IPS-18c (cell line): ENCODE data around the gene TUBA3E.
"Not testable (repeated sequence)": the region's sequence is repeated elsewhere in the genome, so short reads cannot be mapped to it uniquely, and the experiment has no call there.

Source experiments
- H3K4me3 ChIP-seq: 2 replicates; pipeline ENCODE4 v1.7.0; 2013; ENCODE audit warnings: low read depth, mild to moderate bottlenecking, low read length, moderate library complexity; ENCODE audit not compliant: insufficient read depth
- H3K9me3 ChIP-seq: one replicate; pipeline ENCODE4 v1.6.1; 2013; ENCODE audit warnings: mild to moderate bottlenecking, low read length, moderate library complexity; ENCODE audit not compliant: control insufficient read depth, insufficient read depth

The TUBA3E gene

DNA sequence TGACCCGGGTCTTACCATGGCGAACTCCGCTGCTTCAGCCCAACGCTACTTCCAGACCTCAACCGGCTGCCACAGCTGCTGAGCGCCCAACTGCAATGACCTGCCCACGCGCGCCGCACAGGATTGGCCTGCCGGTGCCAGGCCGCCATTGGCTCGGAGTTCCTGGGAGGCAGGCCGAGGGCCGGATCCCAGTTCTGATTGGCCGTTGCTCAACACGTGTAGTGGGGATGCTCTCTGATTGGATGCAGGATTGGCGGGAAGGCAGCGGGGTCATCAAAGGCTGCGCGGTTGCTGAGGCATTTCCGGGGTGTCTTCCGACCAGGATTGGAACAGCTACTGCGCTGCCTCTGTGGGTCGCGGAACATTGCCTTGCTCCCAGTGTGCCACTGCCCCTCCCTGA is at the start of gene TUBA3E:
TSS of gene TUBA3E (minus strand) at position 97 of the 400 bp plus-strand sequence. CDS start at position 18, 79 bp downstream.
- no peak within 1 kb of the TSS for H3K4me3 ChIP-seq

GRCh38 chr2:130246430-130246829 is 48.2 kb upstream of the TUBA3E start:
- Histone ChIP-seq H3K9me3 (no peaks in the 10 kb centered on the region), H3K4me3 (no peak overlapping the region)

More for the DNA sequence above, at the start of gene TUBA3E:
- no peaks in the 10 kb centered on the region for H3K9me3 ChIP-seq

DNA sequence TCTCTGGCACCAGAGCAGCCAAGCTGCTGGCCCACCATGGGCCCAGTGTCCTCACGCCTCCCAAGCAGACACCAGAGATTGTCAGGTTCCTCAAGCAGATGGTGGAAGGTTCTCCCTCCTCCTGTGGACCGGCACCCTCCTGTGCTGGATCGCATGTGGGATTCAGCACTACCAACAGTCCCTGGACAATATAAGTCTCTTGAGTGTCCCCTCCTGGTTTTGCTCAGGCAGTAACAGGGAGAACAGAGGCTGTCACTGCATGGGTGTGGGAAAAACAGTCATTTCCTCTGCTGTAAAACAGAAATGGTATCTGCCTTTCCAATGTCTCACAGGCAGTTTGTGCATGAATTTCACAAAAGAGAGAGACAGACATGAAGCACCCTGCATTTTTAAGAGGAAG is 47.7 kb upstream of the TUBA3E start:
- Histone ChIP-seq H3K9me3 (no peaks in the 10 kb centered on the region), H3K4me3 (no peak overlapping the region)

DNA sequence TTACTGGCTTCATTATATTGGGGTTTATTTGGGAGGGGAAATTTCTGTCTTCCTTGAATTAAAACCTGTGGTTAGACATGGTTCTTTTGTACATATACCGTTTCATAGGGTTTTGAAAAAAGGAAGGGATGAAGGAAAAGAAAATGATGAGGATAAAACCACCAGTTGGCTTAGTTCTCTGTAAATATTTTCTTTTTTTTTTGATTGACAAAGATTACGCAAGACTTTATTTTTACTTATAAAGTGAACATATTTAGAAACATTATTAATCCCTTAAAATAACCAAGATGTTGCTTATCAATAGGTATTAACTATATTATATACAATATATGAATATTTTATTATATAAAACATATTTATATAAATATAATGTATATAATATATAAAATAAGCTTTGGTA is 45.1 kb upstream of the TUBA3E start:
- no peak overlapping the region for H3K4me3 ChIP-seq
- H3K9me3 ChIP-seq, result no peaks in the 10 kb centered on the region

GRCh38 chr2:130241041-130241707 is 42.9 kb upstream of the TUBA3E start:
- no peak overlapping the region for H3K4me3 ChIP-seq

DNA sequence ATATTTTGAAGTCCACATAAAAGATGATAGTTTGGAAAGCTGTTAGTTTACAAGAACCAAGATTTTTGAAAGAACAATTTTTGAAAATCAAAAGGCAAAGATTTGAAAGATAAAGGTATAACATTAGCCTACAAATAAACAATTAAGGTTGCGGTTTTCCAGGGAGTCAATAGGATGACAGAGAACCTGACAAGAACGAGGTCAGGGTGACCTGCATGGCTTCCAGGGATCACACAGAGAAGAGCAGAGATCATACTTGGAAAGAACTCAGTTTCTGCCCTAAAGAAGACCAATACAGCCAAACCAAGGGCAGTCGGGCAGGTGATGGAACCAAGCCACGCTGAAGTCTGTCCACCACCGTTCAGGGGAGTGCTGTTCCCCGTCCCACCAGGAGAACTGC is 41.3 kb upstream of the TUBA3E start:
- H3K4me3 ChIP-seq, result not testable (repeated sequence)

More at GRCh38 chr2:130241041-130241707, 42.9 kb upstream of the TUBA3E start:
- no peaks in the 10 kb centered on the region for H3K9me3 ChIP-seq

DNA sequence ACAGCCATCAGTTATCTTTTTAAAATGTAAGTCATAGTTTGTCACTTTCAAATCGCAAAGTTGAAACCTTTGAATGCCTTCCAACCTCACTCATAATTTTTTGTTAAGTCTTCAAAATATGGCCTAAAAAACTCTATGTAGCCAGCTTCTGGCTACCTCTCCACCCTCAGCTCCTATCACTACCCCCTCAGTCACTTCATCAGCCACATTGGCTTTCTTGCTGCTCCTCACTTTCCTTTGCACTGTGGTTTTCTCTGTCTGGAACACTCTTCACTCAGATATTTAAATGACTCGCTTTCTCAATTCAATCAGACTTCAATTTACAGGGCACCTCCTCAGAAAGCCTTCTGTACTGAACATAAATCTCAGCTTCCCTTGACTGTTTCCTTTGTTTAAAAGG is 34.8 kb upstream of the TUBA3E start:
- not testable (repeated sequence) for H3K4me3 ChIP-seq, H3K9me3 ChIP-seq

More for the DNA sequence above, 41.3 kb upstream of the TUBA3E start:
- H3K9me3 ChIP-seq, result not testable (repeated sequence)

GRCh38 chr2:130231656-130232055 is 33.4 kb upstream of the TUBA3E start:
- H3K4me3 ChIP-seq, result no peak overlapping the region
- H3K9me3 ChIP-seq, result no peaks in the 10 kb centered on the region

- not testable (repeated sequence) for H3K9me3 ChIP-seq, H3K4me3 ChIP-seq
Observed at GRCh38 chr2:130230907-130231306, 32.7 kb upstream of the TUBA3E start.

DNA sequence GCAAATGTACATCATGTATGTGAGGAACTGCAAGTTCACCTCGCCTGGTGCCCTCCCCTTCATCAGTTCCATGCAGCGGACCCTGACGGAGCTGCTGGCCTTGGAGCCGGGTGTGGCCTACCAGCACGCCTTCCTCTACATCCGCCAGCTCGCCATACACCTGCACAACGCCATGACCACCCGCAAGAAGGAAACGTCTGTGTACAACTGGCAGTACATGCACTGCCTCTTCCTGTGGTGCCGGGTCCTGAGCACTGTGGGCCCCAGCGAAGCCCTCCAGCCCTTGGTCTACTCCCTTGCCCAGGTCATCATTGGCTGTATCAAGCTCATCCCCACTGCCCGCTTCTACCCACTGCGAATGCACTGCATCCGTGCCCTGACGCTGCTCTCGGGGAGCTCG is 32.1 kb upstream of the TUBA3E start:
- not testable (repeated sequence) for H3K9me3 ChIP-seq, H3K4me3 ChIP-seq

- not testable (repeated sequence) for H3K9me3 ChIP-seq, H3K4me3 ChIP-seq
Observed at GRCh38 chr2:130229161-130229510, 30.9 kb upstream of the TUBA3E start.

- H3K4me3 ChIP-seq, H3K9me3 ChIP-seq: not testable (repeated sequence)
Observed at GRCh38 chr2:130228467-130229160, 30.4 kb upstream of the TUBA3E start.

DNA sequence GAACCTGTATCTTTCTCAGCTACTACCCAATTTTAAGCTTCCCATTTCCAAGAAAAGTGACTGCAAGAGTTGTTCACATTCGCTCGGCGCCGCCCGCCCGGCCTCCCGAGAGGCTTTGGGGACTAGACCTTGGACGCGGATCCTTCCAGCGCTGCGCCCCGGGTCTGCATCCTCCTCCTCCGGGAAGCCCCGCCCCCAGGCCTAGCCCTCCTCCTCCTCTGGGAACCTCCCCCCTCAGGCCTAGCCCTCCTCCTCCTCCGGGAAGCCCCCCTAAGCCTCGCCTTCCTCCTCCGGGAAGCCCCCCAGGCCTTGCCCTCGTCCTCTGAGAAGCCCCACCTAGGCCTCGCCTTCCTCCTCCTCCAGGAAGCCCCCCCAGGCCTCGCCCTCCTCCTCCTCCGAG is 29.8 kb upstream of the TUBA3E start:
- not testable (repeated sequence) for H3K4me3 ChIP-seq, H3K9me3 ChIP-seq

GRCh38 chr2:130222523-130222922 is 24.3 kb upstream of the TUBA3E start:
- H3K4me3 ChIP-seq, H3K9me3 ChIP-seq: not testable (repeated sequence)

DNA sequence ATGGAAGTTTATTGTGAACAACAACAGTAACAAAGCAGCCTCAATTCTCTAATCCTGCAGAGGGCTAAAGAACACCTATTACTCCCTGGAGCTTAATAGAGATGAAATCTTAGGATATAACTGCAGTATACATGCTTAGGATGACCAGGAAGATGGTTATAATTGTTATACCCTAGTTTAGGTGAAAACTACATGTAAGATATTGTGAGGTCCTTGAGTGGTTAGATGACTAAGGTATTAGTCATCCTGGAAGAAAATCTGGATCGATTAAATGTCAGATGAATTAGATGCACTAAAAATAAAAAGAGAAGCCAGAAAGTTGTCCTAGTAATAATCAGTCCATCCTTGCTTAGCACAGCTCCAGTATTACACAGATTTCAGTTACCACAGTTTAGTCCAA is 22.3 kb upstream of the TUBA3E start:
- not testable (repeated sequence) for H3K9me3 ChIP-seq, H3K4me3 ChIP-seq

GRCh38 chr2:130219147-130219546 is 20.9 kb upstream of the TUBA3E start:
- not testable (repeated sequence) for H3K9me3 ChIP-seq

GRCh38 chr2:130207051-130207450 is 8.8 kb upstream of the TUBA3E start:
- not testable (repeated sequence) for H3K9me3 ChIP-seq, H3K4me3 ChIP-seq

More at GRCh38 chr2:130219147-130219546, 20.9 kb upstream of the TUBA3E start:
- not testable (repeated sequence) for H3K4me3 ChIP-seq

DNA sequence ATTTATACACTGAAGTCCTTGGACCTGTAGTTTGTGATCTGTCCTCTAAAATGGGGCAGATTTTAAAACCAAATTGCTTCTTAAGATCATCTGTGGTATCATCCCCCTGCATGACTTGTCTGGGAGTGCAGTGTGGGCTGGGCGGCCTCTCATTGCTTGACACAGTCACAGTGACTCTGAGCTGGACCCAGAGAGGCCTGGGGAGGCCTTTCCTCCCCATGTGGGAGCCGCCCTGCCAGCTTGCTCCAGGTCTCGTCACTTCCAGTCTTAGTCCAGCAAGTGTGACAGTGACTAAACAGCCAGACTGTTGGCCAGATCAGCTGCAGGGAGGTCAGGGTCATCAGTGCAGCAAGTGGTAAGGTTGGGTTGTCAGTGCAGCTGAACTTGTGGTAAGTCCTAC is 4.9 kb upstream of the TUBA3E start:
- not testable (repeated sequence) for H3K9me3 ChIP-seq, H3K4me3 ChIP-seq

DNA sequence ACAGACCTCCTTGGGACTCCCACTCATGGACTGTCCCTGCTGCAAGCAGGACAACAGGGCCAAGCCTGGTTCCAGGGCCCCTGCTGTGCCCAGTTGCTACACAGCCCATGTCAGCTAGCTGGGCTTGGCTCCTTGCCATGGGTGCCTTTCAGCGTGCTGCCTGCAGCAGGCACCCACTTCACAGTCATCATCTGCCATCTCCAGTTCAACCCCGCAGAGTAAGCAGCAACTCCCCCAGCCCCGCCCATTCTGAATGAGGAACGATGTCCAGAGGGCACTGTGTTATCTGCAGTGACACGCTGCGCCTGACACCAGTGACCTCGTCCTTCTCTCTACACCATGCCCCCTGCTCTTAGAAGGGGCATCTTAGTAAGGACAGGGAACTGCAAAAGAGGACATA is 4.3 kb upstream of the TUBA3E start:
- H3K9me3 ChIP-seq, H3K4me3 ChIP-seq: not testable (repeated sequence)
